Measurements from ENCODE around the gene TOMM20L.

DNA sequence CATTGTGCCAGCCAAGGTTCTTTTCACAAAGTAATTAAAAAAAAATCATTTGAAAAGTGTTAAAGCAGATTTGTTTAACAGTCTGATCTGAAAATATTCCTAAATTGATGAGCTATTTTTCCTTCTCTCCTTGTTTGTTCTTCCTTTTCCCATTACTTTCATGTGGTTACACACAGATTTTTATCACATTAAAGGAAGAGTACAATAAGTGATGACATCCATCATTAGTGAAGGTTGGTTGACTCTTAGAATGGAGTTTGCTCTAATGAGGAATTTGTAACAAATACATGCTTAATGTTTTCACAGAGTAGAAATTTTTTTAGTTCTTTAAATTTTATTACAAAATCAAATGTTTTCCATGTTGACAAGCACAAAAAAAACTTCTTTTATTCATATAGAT is 18.9 kb upstream of the TOMM20L start:
- TF ChIP-seq, protein P1, sequence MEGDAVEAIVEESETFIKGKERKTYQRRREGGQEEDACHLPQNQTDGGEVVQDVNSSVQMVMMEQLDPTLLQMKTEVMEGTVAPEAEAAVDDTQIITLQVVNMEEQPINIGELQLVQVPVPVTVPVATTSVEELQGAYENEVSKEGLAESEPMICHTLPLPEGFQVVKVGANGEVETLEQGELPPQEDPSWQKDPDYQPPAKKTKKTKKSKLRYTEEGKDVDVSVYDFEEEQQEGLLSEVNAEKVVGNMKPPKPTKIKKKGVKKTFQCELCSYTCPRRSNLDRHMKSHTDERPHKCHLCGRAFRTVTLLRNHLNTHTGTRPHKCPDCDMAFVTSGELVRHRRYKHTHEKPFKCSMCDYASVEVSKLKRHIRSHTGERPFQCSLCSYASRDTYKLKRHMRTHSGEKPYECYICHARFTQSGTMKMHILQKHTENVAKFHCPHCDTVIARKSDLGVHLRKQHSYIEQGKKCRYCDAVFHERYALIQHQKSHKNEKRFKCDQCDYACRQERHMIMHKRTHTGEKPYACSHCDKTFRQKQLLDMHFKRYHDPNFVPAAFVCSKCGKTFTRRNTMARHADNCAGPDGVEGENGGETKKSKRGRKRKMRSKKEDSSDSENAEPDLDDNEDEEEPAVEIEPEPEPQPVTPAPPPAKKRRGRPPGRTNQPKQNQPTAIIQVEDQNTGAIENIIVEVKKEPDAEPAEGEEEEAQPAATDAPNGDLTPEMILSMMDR (IDR thresholded peaks at IDR 0.05) = no peak
- TF ChIP-seq, protein P2, sequence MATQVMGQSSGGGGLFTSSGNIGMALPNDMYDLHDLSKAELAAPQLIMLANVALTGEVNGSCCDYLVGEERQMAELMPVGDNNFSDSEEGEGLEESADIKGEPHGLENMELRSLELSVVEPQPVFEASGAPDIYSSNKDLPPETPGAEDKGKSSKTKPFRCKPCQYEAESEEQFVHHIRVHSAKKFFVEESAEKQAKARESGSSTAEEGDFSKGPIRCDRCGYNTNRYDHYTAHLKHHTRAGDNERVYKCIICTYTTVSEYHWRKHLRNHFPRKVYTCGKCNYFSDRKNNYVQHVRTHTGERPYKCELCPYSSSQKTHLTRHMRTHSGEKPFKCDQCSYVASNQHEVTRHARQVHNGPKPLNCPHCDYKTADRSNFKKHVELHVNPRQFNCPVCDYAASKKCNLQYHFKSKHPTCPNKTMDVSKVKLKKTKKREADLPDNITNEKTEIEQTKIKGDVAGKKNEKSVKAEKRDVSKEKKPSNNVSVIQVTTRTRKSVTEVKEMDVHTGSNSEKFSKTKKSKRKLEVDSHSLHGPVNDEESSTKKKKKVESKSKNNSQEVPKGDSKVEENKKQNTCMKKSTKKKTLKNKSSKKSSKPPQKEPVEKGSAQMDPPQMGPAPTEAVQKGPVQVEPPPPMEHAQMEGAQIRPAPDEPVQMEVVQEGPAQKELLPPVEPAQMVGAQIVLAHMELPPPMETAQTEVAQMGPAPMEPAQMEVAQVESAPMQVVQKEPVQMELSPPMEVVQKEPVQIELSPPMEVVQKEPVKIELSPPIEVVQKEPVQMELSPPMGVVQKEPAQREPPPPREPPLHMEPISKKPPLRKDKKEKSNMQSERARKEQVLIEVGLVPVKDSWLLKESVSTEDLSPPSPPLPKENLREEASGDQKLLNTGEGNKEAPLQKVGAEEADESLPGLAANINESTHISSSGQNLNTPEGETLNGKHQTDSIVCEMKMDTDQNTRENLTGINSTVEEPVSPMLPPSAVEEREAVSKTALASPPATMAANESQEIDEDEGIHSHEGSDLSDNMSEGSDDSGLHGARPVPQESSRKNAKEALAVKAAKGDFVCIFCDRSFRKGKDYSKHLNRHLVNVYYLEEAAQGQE (IDR thresholded peaks at IDR 0.05; ENCODE audit: insufficient read depth in 1 of 2, low read depth in 2 of 2, low read length in 1 of 2) = no peak
- TF ChIP-seq TCF7L2 (IDR thresholded peaks at IDR 0.05; ENCODE audit: low read depth, low read length) = no peak
